HG03378 (cell line): ENCODE data around the gene RCBTB1.
"Not testable (repeated sequence)": the region's sequence is repeated elsewhere in the genome, so short reads cannot be mapped to it uniquely, and the experiment has no call there.

ENCODE experiments used
- ATAC-seq: cut with Tn5 transposase; IDR thresholded peaks from one replicate; pipeline ENCODE4 v1.9.1; 2021; ENCODE audit warnings: mild to moderate bottlenecking, moderate library complexity; ENCODE audit not compliant: unreplicated experiment

Gene RCBTB1

GRCh38 chr13:49606747-49607648 is 21.6 kb upstream of the RCBTB1 start:
- peak; percentile 92 for ATAC-seq

GRCh38 chr13:49604570-49604969 is 19.2 kb upstream of the RCBTB1 start:
- ATAC-seq = no peak

GRCh38 chr13:49602615-49603014 is 17.3 kb upstream of the RCBTB1 start:
- ATAC-seq = not testable (repeated sequence)

GRCh38 chr13:49602005-49602404 is 16.6 kb upstream of the RCBTB1 start:
- no peak for ATAC-seq

- ATAC-seq = no peak
These were observed 11.8 kb upstream of the RCBTB1 start for GRCh38 chr13:49597043-49597641.

- no peak for ATAC-seq
These were observed 10.9 kb upstream of the RCBTB1 start for GRCh38 chr13:49596221-49596620.

- no peak for ATAC-seq
These were observed 9.2 kb upstream of the RCBTB1 start for GRCh38 chr13:49594576-49594975.

- ATAC-seq = not testable (repeated sequence)
These were observed 8.5 kb upstream of the RCBTB1 start for GRCh38 chr13:49593876-49594275.

- ATAC-seq = not testable (repeated sequence)
These were observed 5.4 kb upstream of the RCBTB1 start for GRCh38 chr13:49590714-49591113.

GRCh38 chr13:49587311-49587847 is 2.0 kb upstream of the RCBTB1 start:
- ATAC-seq = no peak

- ATAC-seq = no peak
These were observed 1.4 kb upstream of the RCBTB1 start for GRCh38 chr13:49586717-49587116.

- peak; percentile 26 for ATAC-seq
These were observed 581 bp downstream of the RCBTB1 start for GRCh38 chr13:49584771-49585182.

GRCh38 chr13:49580980-49581680 is 4.2 kb downstream of the RCBTB1 start:
- no peak for ATAC-seq

GRCh38 chr13:49579501-49579900 is 5.9 kb downstream of the RCBTB1 start:
- no peak for ATAC-seq

- no peak for ATAC-seq
These were observed 13.8 kb downstream of the RCBTB1 start for GRCh38 chr13:49571299-49572240.

GRCh38 chr13:49569993-49570689 is 15.2 kb downstream of the RCBTB1 start:
- ATAC-seq = no peak

- ATAC-seq = no peak
These were observed 17.9 kb downstream of the RCBTB1 start for GRCh38 chr13:49567491-49567890.

- ATAC-seq = no peak
These were observed 18.9 kb downstream of the RCBTB1 start for GRCh38 chr13:49566461-49566860.

GRCh38 chr13:49565461-49565860 is 19.9 kb downstream of the RCBTB1 start:
- ATAC-seq = not testable (repeated sequence)

- ATAC-seq = no peak
These were observed 21.8 kb downstream of the RCBTB1 start for GRCh38 chr13:49563516-49563915.
